SK-N-MC (cell line): ENCODE measurements around the gene IKBKE.

Experiments
- DNase-seq: peaks from one replicate; pipeline ENCODE4 v3.0.0-alpha.2; 2011; ENCODE audit warnings: low read depth, low spot score
- H3K27ac ChIP-seq: fragments of 200-600 bp; sonication (generic); 2 replicates; pipeline ENCODE4 v1.5.1; 2016; ENCODE audit warnings: mixed run types
- H3K36me3 ChIP-seq: fragments of 200-600 bp; sonication (generic); 2 replicates; pipeline ENCODE4 v1.6.1; 2017; ENCODE audit warnings: antibody characterized with exemption, low read length, mixed read lengths; ENCODE audit not compliant: insufficient read depth
- H3K4me3 ChIP-seq: fragments of 200-600 bp; sonication (generic); 2 replicates; pipeline ENCODE4 v1.5.1; 2016
- H3K9ac ChIP-seq: fragments of 200-600 bp; sonication (generic); 2 replicates; pipeline ENCODE4 v1.8.0; 2017; ENCODE audit warnings: mixed run types, mixed read lengths; ENCODE audit not compliant: insufficient read length
- H3K9me3 ChIP-seq: fragments of 200-600 bp; sonication (generic); 2 replicates; pipeline ENCODE4 v1.6.1; 2017; ENCODE audit warnings: low read depth, mild to moderate bottlenecking, antibody characterized with exemption, low read length, moderate library complexity, mixed read lengths
- EZH2 ChIP-seq: fragments of 200-600 bp; sonication (generic); IDR thresholded peaks from one replicate; pipeline ENCODE4 v1.6.1; 2017; ENCODE audit warnings: antibody characterized with exemption
- FOXP2 ChIP-seq: optimal IDR thresholded peaks from 2 replicates; pipeline ENCODE3; 2011; ENCODE audit warnings: mild to moderate bottlenecking, moderate library complexity; ENCODE audit not compliant: insufficient read depth; ENCODE audit errors: extremely low read length, control extremely low read depth
- POLR2AphosphoS5 ChIP-seq: IDR thresholded peaks from 2 replicates; pipeline ENCODE4 v1.6.1; 2012; ENCODE audit warnings: mild to moderate bottlenecking, low read depth, low read length, borderline replicate concordance

The IKBKE gene

DNA sequence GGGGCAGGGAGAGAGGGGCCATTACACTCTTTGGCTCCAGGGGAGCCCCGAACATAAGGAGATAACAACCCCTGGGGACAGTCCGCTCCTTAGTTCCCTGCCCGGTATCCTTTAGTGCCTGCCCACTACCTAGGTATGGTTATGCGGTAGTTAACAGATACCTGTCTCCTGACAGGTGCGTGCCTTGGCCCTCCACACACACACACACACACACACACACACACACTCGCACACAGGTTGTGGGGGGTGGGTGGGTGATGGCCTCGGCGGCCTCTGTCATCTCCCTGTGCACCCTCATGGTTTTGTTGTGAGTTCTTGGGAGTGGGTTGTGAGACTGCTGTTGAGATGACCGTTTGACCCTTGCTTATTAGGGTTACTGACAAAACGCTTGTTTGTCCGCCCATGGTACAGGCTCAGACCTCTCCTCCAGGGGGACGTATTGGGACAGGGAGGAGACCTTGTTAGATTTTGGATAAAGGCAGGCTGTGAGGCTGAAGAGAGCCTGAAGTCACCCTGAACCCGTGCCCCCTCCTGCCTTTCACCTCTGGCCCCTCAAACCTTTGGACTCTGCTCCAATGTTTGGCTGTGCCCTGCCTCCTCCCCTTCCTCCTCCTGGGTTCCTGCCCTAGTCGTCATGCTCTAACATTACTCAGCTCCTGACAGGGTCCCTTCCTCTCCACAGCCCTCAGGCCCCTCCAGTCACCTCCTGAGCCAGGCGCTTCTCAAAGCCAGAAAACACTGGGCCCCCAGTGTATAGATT lies 38.0 kb downstream of the IKBKE start:
- no peaks in the 10 kb centered on the region for H3K36me3 ChIP-seq
- no peaks in the 10 kb centered on the region for H3K9me3 ChIP-seq
- H3K27ac ChIP-seq: no peak overlapping the region
- TF ChIP-seq POLR2AphosphoS5: no peak
- no peak for TF ChIP-seq FOXP2
- TF ChIP-seq EZH2: no peak
- H3K9ac ChIP-seq: no peak overlapping the region
- no peak overlapping the region; the same call in 1 of the 2 replicates for H3K4me3 ChIP-seq
- no peak for DNase-seq

DNA sequence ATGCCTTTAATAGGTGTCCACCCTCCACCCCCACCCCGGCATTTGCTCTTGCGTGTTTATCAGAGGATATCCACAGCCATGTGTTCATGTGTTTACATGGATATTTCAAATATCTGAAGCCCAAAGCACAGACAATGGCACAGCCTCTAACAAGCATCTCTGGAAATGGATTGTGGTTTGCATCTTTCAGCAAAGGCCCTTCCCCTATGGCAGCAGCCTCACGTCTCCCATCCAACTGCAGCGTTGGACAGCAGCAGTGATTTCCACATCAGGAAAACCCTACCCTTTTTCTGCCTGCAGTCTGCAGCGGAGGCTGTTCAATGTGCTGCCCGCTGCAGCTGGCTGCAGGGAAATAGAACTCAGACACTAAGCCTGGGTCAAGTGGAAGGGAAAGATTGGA lies 38.7 kb downstream of the IKBKE start:
- Histone ChIP-seq H3K9me3 (no peaks in the 10 kb centered on the region), H3K4me3 (no peak overlapping the region), H3K9ac (no peak overlapping the region), H3K36me3 (no peaks in the 10 kb centered on the region), H3K27ac (no peak overlapping the region)
- TF ChIP-seq EZH2 (no peak), POLR2AphosphoS5 (no peak), FOXP2 (no peak)
- no peak for DNase-seq

- TF ChIP-seq FOXP2 (no peak), EZH2 (no peak), POLR2AphosphoS5 (no peak)
- no peak for DNase-seq
- no peak overlapping the region for H3K9ac ChIP-seq
- no peak overlapping the region for H3K27ac ChIP-seq
- no peak overlapping the region for H3K4me3 ChIP-seq
- H3K36me3 ChIP-seq: no peaks in the 10 kb centered on the region
- H3K9me3 ChIP-seq: no peaks in the 10 kb centered on the region
Measured at GRCh38 chr1:206509612-206510257, 39.5 kb downstream of the IKBKE start.

GRCh38 chr1:206510371-206510770 lies 40.1 kb downstream of the IKBKE start:
- no peaks in the 10 kb centered on the region for H3K36me3 ChIP-seq
- DNase-seq: no peak
- H3K27ac ChIP-seq: no peak overlapping the region
- H3K9me3 ChIP-seq: no peaks in the 10 kb centered on the region
- TF ChIP-seq POLR2AphosphoS5: no peak
- no peak for TF ChIP-seq FOXP2
- TF ChIP-seq EZH2: no peak
- H3K9ac ChIP-seq: no peak overlapping the region
- H3K4me3 ChIP-seq: no peak overlapping the region

- DNase-seq: no peak
- Histone ChIP-seq H3K36me3 (no peaks in the 10 kb centered on the region), H3K27ac (no peak overlapping the region), H3K4me3 (peak overlapping the region; percentile 34; the same call in 1 of the 2 replicates), H3K9ac (peak overlapping the region; percentile 21), H3K9me3 (no peaks in the 10 kb centered on the region)
- no peak for TF ChIP-seq FOXP2
- no peak for TF ChIP-seq POLR2AphosphoS5
- no peak for TF ChIP-seq EZH2
Measured at GRCh38 chr1:206511362-206512057, 41.2 kb downstream of the IKBKE start.

DNA sequence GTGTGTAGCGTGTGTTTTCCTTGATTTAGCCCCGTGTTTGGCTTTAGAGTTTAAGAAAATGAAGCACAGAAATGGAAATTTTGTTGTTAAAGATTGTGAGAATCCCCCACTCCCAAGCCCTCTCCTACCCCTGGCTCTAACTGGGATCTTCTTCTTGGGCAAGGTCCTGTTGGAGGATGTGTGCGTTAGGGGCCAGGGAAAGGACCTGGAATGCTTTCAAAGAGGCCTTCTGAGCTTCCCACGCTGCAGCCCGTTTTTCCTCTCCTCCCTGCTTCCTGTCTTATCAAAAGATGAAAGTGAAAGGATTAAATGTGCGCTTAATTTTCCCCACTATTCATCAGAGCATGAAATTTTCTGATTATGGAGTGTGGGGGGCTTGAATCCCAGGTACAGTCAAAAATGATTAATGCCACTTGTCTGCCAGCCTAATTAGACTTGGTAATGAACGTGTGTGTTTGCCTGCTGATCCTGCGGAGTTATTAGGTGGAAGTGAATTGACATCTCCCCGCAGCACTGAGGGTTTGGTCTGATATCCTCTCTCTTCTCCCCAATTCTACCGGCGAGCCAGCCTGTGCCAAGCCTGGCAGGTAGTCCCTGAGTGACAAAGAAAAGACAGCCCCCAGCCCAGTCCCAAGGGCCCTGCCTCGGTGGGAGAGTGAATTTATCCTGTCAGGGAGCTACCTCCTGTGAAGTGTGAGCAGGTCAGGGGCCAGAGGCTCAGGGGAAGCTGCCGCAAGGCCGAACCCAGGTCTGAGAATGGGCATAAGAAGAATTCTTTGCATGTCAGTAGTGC lies 42.0 kb downstream of the IKBKE start:
- Histone ChIP-seq H3K9ac (peak overlapping the region; percentile 21), H3K9me3 (no peaks in the 10 kb centered on the region), H3K4me3 (peak overlapping the region; percentile 34)

DNA sequence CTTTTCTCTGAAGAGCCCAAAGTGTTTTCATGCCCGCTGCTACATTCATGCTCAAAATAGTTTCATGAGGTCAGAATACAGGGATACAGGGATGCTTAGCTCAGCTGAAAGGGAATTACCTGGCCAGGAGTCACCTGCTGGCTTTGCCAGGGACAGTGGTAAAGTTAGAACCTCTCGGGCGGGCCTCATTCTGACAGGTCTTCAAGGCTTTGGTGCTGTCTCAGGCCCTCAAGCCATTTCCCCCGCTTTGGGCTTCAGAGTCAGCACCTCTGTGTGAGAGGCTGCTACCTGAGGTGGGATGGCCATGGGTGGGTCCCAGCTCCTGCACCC lies 42.5 kb downstream of the IKBKE start:
- Histone ChIP-seq H3K27ac (no peak overlapping the region), H3K4me3 (no peak overlapping the region), H3K9me3 (no peaks in the 10 kb centered on the region), H3K36me3 (no peaks in the 10 kb centered on the region), H3K9ac (no peak overlapping the region)
- no peak for DNase-seq
- TF ChIP-seq POLR2AphosphoS5 (no peak), FOXP2 (no peak), EZH2 (no peak)

More for the DNA sequence above, 42.0 kb downstream of the IKBKE start:
- H3K27ac ChIP-seq: no peak overlapping the region
- TF ChIP-seq POLR2AphosphoS5 (no peak), EZH2 (no peak), FOXP2 (no peak)
- no peak for DNase-seq
- no peaks in the 10 kb centered on the region for H3K36me3 ChIP-seq
